Neural cell (in vitro differentiated cells): ENCODE data around the gene TMEM202.

Source experiments
- CTCF ChIP-seq: fragments of 450-650 bp; IDR thresholded peaks from 2 replicates; pipeline ENCODE4 v1.5.1; 2014; ENCODE audit warnings: antibody characterized with exemption, mild to moderate bottlenecking, moderate library complexity; ENCODE audit not compliant: poor library complexity, severe bottlenecking
- EP300 ChIP-seq: fragments of 450-650 bp; conservative IDR thresholded peaks from 2 replicates; pipeline ENCODE4 v1.6.1; 2014; ENCODE audit warnings: antibody characterized with exemption, mild to moderate bottlenecking, moderate library complexity; ENCODE audit not compliant: poor library complexity, severe bottlenecking
- EZH2 ChIP-seq: fragments of 200-600, 300-800 bp; shearing (Covaris generic), sonication (generic); IDR thresholded peaks from 2 replicates; pipeline ENCODE4 v1.6.1; 2014; ENCODE audit warnings: antibody characterized with exemption, low read length, borderline replicate concordance, mild to moderate bottlenecking; ENCODE audit not compliant: insufficient read depth, poor library complexity, severe bottlenecking
- MXI1 ChIP-seq: fragments of 450-650 bp; conservative IDR thresholded peaks from 2 replicates; pipeline ENCODE4 v1.6.1; 2014; ENCODE audit warnings: antibody characterized with exemption, mild to moderate bottlenecking; ENCODE audit not compliant: poor library complexity, severe bottlenecking
- POLR2AphosphoS5 ChIP-seq: IDR thresholded peaks from 2 replicates; pipeline ENCODE4 v1.6.1; 2012
- RAD21 ChIP-seq: fragments of 450-650 bp; conservative IDR thresholded peaks from 2 replicates; pipeline ENCODE4 v1.6.1; 2014; ENCODE audit warnings: antibody characterized with exemption, mild to moderate bottlenecking, moderate library complexity
- REST ChIP-seq: IDR thresholded peaks from 2 replicates; pipeline ENCODE4 v1.6.1; 2012; ENCODE audit warnings: borderline replicate concordance
- SMC3 ChIP-seq: fragments of 450-650 bp; conservative IDR thresholded peaks from 2 replicates; pipeline ENCODE4 v1.6.1; 2014; ENCODE audit warnings: antibody characterized with exemption, mild to moderate bottlenecking, moderate library complexity; ENCODE audit not compliant: poor library complexity
- TAF1 ChIP-seq: IDR thresholded peaks from 2 replicates; pipeline ENCODE4 v1.6.1; 2012; ENCODE audit warnings: low read depth

DNA sequence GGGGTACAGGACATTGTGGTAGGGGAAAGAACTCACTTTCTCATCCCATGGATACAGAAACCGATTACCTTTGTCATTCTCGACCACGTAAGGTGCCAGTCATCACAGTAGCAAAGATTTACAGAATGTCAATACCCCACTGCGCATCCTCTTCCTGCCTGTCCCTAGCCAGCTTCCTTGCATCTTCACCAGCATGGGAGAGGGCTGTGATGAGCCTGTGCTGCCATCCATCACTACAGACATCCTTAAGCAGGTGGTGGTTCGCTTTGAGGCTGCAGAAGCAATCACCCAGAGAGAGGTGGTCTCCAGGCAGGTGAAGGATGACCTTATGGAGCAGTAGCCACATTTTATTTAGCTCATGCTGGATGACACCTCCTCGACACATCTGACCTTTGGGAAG lies 52.7 kb downstream of the TMEM202 start:
- TF ChIP-seq POLR2AphosphoS5 (no peak), MXI1 (no peak), EZH2 (no peak), RAD21 (no peak), TAF1 (no peak), CTCF (no peak), EP300 (no peak), REST (no peak), SMC3 (no peak)
